Mesothelial cell of epicardium (in vitro differentiated cells): ENCODE measurements around the gene CPVL. TPM values are rescaled to one million over a fixed set of nuclear protein-coding genes. Genes with fewer than 3 reads are reported as not detected.

ENCODE experiments used
- DNase-seq, 2 experiments: peaks; one replicate each; pipeline ENCODE4 v3.0.0; 2021; ENCODE audit warnings: low spot score in 2 of 2; ENCODE audit not compliant: unreplicated experiment in 2 of 2
- H3K27ac Mint-ChIP-seq: 2 replicates; pipeline ENCODE4 v1.8.0; 2021; ENCODE audit warnings: mixed read lengths
- H3K27me3 Mint-ChIP-seq: 2 replicates; pipeline ENCODE4 v1.8.0; 2021; ENCODE audit warnings: low read depth, mixed read lengths
- H3K36me3 Mint-ChIP-seq: 2 replicates; pipeline ENCODE4 v1.8.0; 2021; ENCODE audit warnings: mixed read lengths
- H3K4me1 Mint-ChIP-seq: 2 replicates; pipeline ENCODE4 v1.8.0; 2021; ENCODE audit warnings: mixed read lengths
- H3K4me3 Mint-ChIP-seq: 2 replicates; pipeline ENCODE4 v1.8.0; 2021; ENCODE audit warnings: mild to moderate bottlenecking, moderate library complexity, mixed read lengths
- H3K9me3 Mint-ChIP-seq: 2 replicates; pipeline ENCODE4 v1.8.0; 2021; ENCODE audit warnings: mixed read lengths
- CTCF ChIP-seq: fragments of 200-600 bp; sonication (generic); IDR thresholded peaks from one replicate; pipeline ENCODE4 v1.5.0; 2021; ENCODE audit warnings: antibody characterized with exemption; ENCODE audit not compliant: unreplicated experiment
- total RNA-seq: library from RNA; stranded (reverse); gene quantifications from 3 replicates; pipeline ENCODE4 v1.2.1, GENCODE V29; 2021

Gene CPVL
- total RNA-seq, 1 donor from 2014 or later: 11.4 TPM

- peaks cover 20% of the 10 kb centered on the region for H3K9me3 Mint-ChIP-seq
- H3K27ac Mint-ChIP-seq: no peak overlapping the region
- peaks cover 5% of the 10 kb centered on the region for H3K36me3 Mint-ChIP-seq
- no peaks in the 10 kb centered on the region for H3K4me1 Mint-ChIP-seq
- DNase-seq: no peak
- TF ChIP-seq CTCF: no peak
- no peak overlapping the region for H3K4me3 Mint-ChIP-seq
- no peaks in the 10 kb centered on the region for H3K27me3 Mint-ChIP-seq
Measured at GRCh38 chr7:29007127-29007526, 139.2 kb downstream of the CPVL start.

GRCh38 chr7:29005829-29006228 is 140.5 kb downstream of the CPVL start:
- Mint-ChIP-seq H3K36me3 (peaks cover 5% of the 10 kb centered on the region), H3K27ac (no peak overlapping the region), H3K4me3 (no peak overlapping the region), H3K27me3 (no peaks in the 10 kb centered on the region), H3K4me1 (no peaks in the 10 kb centered on the region), H3K9me3 (peaks cover 20% of the 10 kb centered on the region)
- DNase-seq: no peak
- TF ChIP-seq CTCF: no peak

GRCh38 chr7:29005406-29005805 is 140.9 kb downstream of the CPVL start:
- peaks cover 20% of the 10 kb centered on the region for H3K9me3 Mint-ChIP-seq
- no peaks in the 10 kb centered on the region for H3K4me1 Mint-ChIP-seq
- no peak for TF ChIP-seq CTCF
- H3K27ac Mint-ChIP-seq: no peak overlapping the region
- H3K27me3 Mint-ChIP-seq: no peaks in the 10 kb centered on the region
- H3K4me3 Mint-ChIP-seq: no peak overlapping the region
- DNase-seq: no peak
- H3K36me3 Mint-ChIP-seq: peaks cover 5% of the 10 kb centered on the region

- Mint-ChIP-seq H3K4me3 (no peak overlapping the region), H3K9me3 (peaks cover 20% of the 10 kb centered on the region)
Measured at GRCh38 chr7:29003703-29004102, 142.6 kb downstream of the CPVL start.

GRCh38 chr7:29000717-29001076 is 145.6 kb downstream of the CPVL start:
- no peak overlapping the region for H3K27ac Mint-ChIP-seq
- DNase-seq: no peak
- peaks cover 4% of the 10 kb centered on the region for H3K36me3 Mint-ChIP-seq
- TF ChIP-seq CTCF: no peak
- H3K9me3 Mint-ChIP-seq: peaks cover 11% of the 10 kb centered on the region
- H3K27me3 Mint-ChIP-seq: no peaks in the 10 kb centered on the region
- peaks cover 11% of the 10 kb centered on the region for H3K4me1 Mint-ChIP-seq
- no peak overlapping the region for H3K4me3 Mint-ChIP-seq

More at GRCh38 chr7:29003703-29004102, 142.6 kb downstream of the CPVL start:
- Mint-ChIP-seq H3K36me3 (peaks cover 5% of the 10 kb centered on the region), H3K27ac (no peak overlapping the region), H3K27me3 (no peaks in the 10 kb centered on the region), H3K4me1 (peaks cover 3% of the 10 kb centered on the region)
- no peak for TF ChIP-seq CTCF
- no peak for DNase-seq
